BE2C (cell line): ENCODE data around the gene NFE2L3.

Source experiments
- DNase-seq: peaks from one replicate; pipeline ENCODE4 v3.0.0-alpha.2; 2020
- H3K27me3 ChIP-seq: fragments of 250-450 bp; sonication (Bioruptor Pico); 2 replicates; pipeline ENCODE4 v1.5.1; 2020; ENCODE audit warnings: mild to moderate bottlenecking
- H3K36me3 ChIP-seq: fragments of 250-450 bp; sonication (Bioruptor Pico); 2 replicates; pipeline ENCODE4 v1.5.1; 2020; ENCODE audit warnings: mild to moderate bottlenecking
- H3K4me1 ChIP-seq: fragments of 250-450 bp; sonication (Bioruptor Pico); 2 replicates; pipeline ENCODE4 v1.5.1; 2020
- H3K4me3 ChIP-seq: 2 replicates; pipeline ENCODE4 v1.5.1; 2011; ENCODE audit warnings: low read depth, low read length
- H3K9me3 ChIP-seq: fragments of 250-450 bp; sonication (Bioruptor Pico); 2 replicates; pipeline ENCODE4 v1.5.1; 2020
- TF ChIP-seq, protein P1 (sequence below): IDR thresholded peaks from 2 replicates; pipeline ENCODE4 v1.5.1; 2012; ENCODE audit warnings: mild to moderate bottlenecking, low read depth, low read length

The NFE2L3 gene

GRCh38 chr7:26135076-26135475 lies 16.9 kb upstream of the NFE2L3 start:
- no peaks in the 10 kb centered on the region for H3K4me1 ChIP-seq
- TF ChIP-seq, protein P1, sequence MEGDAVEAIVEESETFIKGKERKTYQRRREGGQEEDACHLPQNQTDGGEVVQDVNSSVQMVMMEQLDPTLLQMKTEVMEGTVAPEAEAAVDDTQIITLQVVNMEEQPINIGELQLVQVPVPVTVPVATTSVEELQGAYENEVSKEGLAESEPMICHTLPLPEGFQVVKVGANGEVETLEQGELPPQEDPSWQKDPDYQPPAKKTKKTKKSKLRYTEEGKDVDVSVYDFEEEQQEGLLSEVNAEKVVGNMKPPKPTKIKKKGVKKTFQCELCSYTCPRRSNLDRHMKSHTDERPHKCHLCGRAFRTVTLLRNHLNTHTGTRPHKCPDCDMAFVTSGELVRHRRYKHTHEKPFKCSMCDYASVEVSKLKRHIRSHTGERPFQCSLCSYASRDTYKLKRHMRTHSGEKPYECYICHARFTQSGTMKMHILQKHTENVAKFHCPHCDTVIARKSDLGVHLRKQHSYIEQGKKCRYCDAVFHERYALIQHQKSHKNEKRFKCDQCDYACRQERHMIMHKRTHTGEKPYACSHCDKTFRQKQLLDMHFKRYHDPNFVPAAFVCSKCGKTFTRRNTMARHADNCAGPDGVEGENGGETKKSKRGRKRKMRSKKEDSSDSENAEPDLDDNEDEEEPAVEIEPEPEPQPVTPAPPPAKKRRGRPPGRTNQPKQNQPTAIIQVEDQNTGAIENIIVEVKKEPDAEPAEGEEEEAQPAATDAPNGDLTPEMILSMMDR, result no peak
- H3K9me3 ChIP-seq, result no peaks in the 10 kb centered on the region
- peaks cover 16% of the 10 kb centered on the region for H3K27me3 ChIP-seq
- no peak overlapping the region for H3K4me3 ChIP-seq
- DNase-seq, result no peak
- no peaks in the 10 kb centered on the region for H3K36me3 ChIP-seq

DNA sequence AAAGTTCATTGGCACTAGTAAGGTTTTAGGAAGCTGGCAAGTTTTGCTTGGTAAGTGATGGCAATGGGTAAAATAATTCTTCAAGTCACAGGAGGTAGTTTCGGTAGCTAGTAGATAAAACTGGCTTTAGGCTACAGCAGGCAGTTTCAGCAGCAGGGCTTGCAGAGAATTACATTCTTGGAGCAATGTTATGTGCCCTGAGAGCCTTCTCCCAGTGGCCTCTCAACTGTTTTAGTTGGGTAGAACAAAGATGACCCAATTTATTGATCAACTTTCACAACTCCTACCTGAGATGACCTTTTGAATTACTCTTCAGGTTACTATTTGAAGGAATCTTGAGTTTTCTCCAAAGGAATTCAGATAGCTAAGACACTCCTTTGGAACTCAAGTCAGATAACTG lies 16.4 kb upstream of the NFE2L3 start:
- no peaks in the 10 kb centered on the region for H3K4me1 ChIP-seq
- no peak overlapping the region for H3K4me3 ChIP-seq
- peaks cover 16% of the 10 kb centered on the region for H3K27me3 ChIP-seq
- no peak for DNase-seq
- no peaks in the 10 kb centered on the region for H3K9me3 ChIP-seq
- no peaks in the 10 kb centered on the region for H3K36me3 ChIP-seq
- TF ChIP-seq, protein P1, result no peak

DNA sequence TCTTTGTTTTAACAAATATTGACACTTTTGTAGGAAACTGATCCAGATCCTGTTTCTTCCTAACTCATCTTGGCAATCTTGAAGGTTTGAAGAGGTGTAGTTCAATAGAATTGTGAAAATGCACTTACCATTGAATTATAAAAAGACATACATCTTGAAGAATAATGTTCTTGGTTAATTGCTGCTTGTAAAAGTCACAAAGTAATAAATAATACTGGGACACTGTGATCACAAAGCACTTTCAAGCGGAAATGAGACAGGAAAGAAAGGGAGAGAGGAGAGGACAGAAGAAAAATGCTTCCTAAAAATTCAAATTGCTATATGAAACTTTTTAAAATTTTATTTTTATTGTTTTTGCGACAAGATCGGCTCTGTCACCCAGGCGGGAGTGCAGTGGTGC lies 15.2 kb upstream of the NFE2L3 start:
- no peak for DNase-seq
- Histone ChIP-seq H3K4me1 (no peaks in the 10 kb centered on the region), H3K36me3 (no peaks in the 10 kb centered on the region), H3K27me3 (peaks cover 11% of the 10 kb centered on the region), H3K4me3 (no peak overlapping the region), H3K9me3 (no peaks in the 10 kb centered on the region)
- TF ChIP-seq, protein P1, result no peak

GRCh38 chr7:26140380-26140779 lies 11.6 kb upstream of the NFE2L3 start:
- TF ChIP-seq, protein P1, result no peak
- H3K36me3 ChIP-seq, result no peaks in the 10 kb centered on the region
- no peak overlapping the region for H3K4me3 ChIP-seq
- no peaks in the 10 kb centered on the region for H3K4me1 ChIP-seq
- no peak for DNase-seq
- peaks cover 5% of the 10 kb centered on the region; the same call in 1 of the 2 replicates for H3K27me3 ChIP-seq
- H3K9me3 ChIP-seq, result no peaks in the 10 kb centered on the region

- no peak for DNase-seq
- Histone ChIP-seq H3K4me1 (no peaks in the 10 kb centered on the region), H3K27me3 (peaks cover 5% of the 10 kb centered on the region; the same call in 1 of the 2 replicates), H3K4me3 (no peak overlapping the region), H3K36me3 (no peaks in the 10 kb centered on the region), H3K9me3 (no peaks in the 10 kb centered on the region)
- TF ChIP-seq, protein P1, result no peak
Measured at GRCh38 chr7:26141077-26141476, 10.9 kb upstream of the NFE2L3 start.

DNA sequence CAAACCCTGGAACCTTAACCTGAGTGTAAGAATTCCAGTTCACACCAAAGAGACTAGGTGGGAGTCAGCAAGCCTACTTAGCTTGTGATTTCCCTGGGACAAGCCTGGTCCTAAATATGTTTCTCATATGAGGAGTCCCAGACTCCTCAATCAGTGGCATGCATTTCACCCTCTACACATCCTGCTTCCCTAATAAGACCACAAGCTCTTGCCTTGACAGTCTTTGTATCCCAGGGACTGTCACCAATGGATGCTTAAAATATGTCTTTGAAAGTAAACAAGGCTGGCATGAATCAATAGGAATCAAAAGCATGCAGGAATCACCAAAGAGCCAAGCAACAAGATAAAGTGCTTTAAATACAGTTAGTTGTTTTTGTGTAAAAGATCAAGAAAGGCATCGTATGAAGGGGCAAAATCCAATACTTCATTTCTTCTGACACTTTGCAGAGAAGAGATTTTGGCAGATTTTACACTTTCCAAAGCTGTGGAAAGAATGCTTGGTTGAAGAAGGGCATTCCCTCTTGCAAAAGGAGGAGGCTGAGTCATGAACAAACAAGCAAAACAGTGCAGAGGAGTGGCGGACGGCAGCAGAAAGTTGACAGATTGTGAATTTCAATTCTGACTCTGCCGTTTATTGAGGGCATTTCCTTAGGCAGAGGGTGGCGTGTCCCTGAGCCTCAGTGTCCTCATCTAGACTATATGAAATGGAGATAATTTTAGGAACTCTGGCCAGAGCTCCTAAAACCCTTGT lies 8.5 kb upstream of the NFE2L3 start:
- Histone ChIP-seq H3K27me3 (0 out of 2 replicates have a peak, but pooled peaks cover 2% of the 10 kb centered on the region), H3K4me1 (no peaks in the 10 kb centered on the region), H3K36me3 (no peaks in the 10 kb centered on the region), H3K9me3 (no peaks in the 10 kb centered on the region), H3K4me3 (no peak overlapping the region)
- no peak for DNase-seq
- TF ChIP-seq, protein P1, result no peak
